ENCODE results near the gene NUBPL. TPM values are rescaled to one million over a fixed set of nuclear protein-coding genes. Genes with fewer than 3 reads are reported as not detected.

Gene NUBPL
- total RNA-seq, 1 experiment from 2014 or later: 5.7 TPM

DNA sequence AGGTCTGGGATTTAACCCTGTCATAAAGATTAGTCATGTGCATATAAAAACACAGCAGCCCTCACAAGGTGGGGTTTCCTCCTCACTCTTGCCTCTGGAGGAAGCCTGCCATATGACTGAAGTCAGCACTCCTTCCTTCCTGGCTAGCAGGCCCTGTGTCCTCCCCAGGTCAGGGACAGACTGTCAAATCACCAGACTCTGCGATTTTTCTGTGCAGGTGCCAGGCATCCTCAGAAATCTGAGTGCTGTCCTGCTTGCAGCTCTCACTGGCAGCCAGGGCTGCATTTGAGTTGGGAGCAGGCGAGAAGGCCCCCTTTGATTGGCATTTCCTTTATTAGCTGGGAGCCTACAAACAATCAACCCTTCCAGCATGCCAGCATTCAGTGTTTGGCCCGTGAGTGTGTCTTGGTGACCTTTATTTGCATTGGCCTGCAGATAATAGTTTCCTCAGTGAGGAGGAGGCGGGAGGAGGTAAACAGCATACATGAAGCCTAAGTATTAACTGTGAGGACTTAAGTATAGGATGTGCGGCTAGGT, 332.1 kb downstream of the NUBPL start:
- intact Hi-C loops (cut with micrococcal nuclease; ENCODE audit: unreplicated experiment): no loop called here
- POLR2A ChIA-PET: no interaction called here
- no peaks in the 10 kb centered on the region for H3K9me3 ChIP-seq (ENCODE audit: control insufficient read depth, insufficient read depth, low read depth, low read length)
- TF ChIP-seq POLR2AphosphoS5 (IDR thresholded peaks at IDR 0.05; ENCODE audit: low read depth, low read length): no peak
- no peak for TF ChIP-seq TCF7L2 (IDR thresholded peaks at IDR 0.05; ENCODE audit: low read depth, low read length)
- TF ChIP-seq SIN3A (IDR thresholded peaks at IDR 0.05; ENCODE audit: borderline replicate concordance, insufficient read depth, low read depth, low read length): no peak
- TF ChIP-seq, protein P1, sequence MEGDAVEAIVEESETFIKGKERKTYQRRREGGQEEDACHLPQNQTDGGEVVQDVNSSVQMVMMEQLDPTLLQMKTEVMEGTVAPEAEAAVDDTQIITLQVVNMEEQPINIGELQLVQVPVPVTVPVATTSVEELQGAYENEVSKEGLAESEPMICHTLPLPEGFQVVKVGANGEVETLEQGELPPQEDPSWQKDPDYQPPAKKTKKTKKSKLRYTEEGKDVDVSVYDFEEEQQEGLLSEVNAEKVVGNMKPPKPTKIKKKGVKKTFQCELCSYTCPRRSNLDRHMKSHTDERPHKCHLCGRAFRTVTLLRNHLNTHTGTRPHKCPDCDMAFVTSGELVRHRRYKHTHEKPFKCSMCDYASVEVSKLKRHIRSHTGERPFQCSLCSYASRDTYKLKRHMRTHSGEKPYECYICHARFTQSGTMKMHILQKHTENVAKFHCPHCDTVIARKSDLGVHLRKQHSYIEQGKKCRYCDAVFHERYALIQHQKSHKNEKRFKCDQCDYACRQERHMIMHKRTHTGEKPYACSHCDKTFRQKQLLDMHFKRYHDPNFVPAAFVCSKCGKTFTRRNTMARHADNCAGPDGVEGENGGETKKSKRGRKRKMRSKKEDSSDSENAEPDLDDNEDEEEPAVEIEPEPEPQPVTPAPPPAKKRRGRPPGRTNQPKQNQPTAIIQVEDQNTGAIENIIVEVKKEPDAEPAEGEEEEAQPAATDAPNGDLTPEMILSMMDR (IDR thresholded peaks at IDR 0.05): no peak
- TF ChIP-seq, protein P2, sequence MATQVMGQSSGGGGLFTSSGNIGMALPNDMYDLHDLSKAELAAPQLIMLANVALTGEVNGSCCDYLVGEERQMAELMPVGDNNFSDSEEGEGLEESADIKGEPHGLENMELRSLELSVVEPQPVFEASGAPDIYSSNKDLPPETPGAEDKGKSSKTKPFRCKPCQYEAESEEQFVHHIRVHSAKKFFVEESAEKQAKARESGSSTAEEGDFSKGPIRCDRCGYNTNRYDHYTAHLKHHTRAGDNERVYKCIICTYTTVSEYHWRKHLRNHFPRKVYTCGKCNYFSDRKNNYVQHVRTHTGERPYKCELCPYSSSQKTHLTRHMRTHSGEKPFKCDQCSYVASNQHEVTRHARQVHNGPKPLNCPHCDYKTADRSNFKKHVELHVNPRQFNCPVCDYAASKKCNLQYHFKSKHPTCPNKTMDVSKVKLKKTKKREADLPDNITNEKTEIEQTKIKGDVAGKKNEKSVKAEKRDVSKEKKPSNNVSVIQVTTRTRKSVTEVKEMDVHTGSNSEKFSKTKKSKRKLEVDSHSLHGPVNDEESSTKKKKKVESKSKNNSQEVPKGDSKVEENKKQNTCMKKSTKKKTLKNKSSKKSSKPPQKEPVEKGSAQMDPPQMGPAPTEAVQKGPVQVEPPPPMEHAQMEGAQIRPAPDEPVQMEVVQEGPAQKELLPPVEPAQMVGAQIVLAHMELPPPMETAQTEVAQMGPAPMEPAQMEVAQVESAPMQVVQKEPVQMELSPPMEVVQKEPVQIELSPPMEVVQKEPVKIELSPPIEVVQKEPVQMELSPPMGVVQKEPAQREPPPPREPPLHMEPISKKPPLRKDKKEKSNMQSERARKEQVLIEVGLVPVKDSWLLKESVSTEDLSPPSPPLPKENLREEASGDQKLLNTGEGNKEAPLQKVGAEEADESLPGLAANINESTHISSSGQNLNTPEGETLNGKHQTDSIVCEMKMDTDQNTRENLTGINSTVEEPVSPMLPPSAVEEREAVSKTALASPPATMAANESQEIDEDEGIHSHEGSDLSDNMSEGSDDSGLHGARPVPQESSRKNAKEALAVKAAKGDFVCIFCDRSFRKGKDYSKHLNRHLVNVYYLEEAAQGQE (IDR thresholded peaks at IDR 0.05; ENCODE audit: insufficient read depth in 1 of 2, low read depth in 2 of 2, low read length in 1 of 2): no peak
- CTCF ChIA-PET: no interaction called here
- H3K27ac ChIP-seq (ENCODE audit: low read length): no peak overlapping the region
- no peaks in the 10 kb centered on the region for H3K27me3 ChIP-seq (ENCODE audit: control insufficient read depth, insufficient read depth, low read length)
- BruUV-seq (replicated peaks): no TSS peak
- DNase-seq (ENCODE audit: low read depth, low spot score) (no peak), ATAC-seq (no peak)
- H3K4me1 ChIP-seq (ENCODE audit: control insufficient read depth, insufficient read depth, low read length): no peaks in the 10 kb centered on the region
- no peak overlapping the region for H3K4me3 ChIP-seq (ENCODE audit: low read depth in 2 of 2, low read length in 2 of 2)
- in situ Hi-C loops (cut with HindIII; ENCODE audit: low pct_unique_long_range_greater_than_20kb, low sequenced_read_pairs): no loop called here
- H3K36me3 ChIP-seq (ENCODE audit: control insufficient read depth, insufficient read depth, low read length): no peaks in the 10 kb centered on the region

DNA sequence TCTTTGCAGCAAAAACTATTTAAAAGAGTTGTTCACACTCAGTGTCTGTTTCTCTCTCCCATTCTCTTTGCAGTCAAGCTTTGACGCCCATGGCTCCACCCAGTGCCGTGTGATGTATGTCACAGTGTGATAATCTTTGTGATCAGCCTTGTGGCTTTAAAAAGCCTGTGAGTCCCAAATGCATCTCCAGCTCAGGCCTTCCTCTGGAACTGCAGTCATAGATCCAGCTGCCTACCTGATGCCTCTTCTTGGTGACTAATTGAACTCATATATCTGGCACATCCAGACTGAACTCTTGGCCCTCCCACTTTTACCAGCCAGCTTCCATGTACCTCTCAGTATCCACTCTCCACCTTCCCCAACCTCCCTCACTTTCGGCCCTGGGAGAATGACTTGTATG, 333.1 kb downstream of the NUBPL start:
- H3K9me3 ChIP-seq (ENCODE audit: control insufficient read depth, insufficient read depth, low read depth, low read length): no peaks in the 10 kb centered on the region
- H3K27me3 ChIP-seq (ENCODE audit: control insufficient read depth, insufficient read depth, low read length): no peaks in the 10 kb centered on the region
- no peak overlapping the region for H3K4me3 ChIP-seq (ENCODE audit: low read depth in 2 of 2, low read length in 2 of 2)
- TF ChIP-seq SIN3A (IDR thresholded peaks at IDR 0.05; ENCODE audit: borderline replicate concordance, insufficient read depth, low read depth, low read length): no peak
- no peak for TF ChIP-seq TCF7L2 (IDR thresholded peaks at IDR 0.05; ENCODE audit: low read depth, low read length)
- TF ChIP-seq POLR2AphosphoS5 (IDR thresholded peaks at IDR 0.05; ENCODE audit: low read depth, low read length): no peak
- TF ChIP-seq, protein P2 (IDR thresholded peaks at IDR 0.05; ENCODE audit: insufficient read depth in 1 of 2, low read depth in 2 of 2, low read length in 1 of 2): no peak
- TF ChIP-seq, protein P1 (IDR thresholded peaks at IDR 0.05): no peak
- H3K4me1 ChIP-seq (ENCODE audit: control insufficient read depth, insufficient read depth, low read length): no peaks in the 10 kb centered on the region
- ATAC-seq: no peak
- DNase-seq (ENCODE audit: low read depth, low spot score): no peak
- CTCF ChIA-PET: no interaction called here
- H3K27ac ChIP-seq (ENCODE audit: low read length): no peak overlapping the region
- BruUV-seq (replicated peaks): no TSS peak
- intact Hi-C loops (cut with micrococcal nuclease; ENCODE audit: unreplicated experiment): no loop called here
- H3K36me3 ChIP-seq (ENCODE audit: control insufficient read depth, insufficient read depth, low read length): no peaks in the 10 kb centered on the region
- in situ Hi-C loops (cut with HindIII; ENCODE audit: low pct_unique_long_range_greater_than_20kb, low sequenced_read_pairs): no loop called here
- POLR2A ChIA-PET: no interaction called here
